HG03558 (cell line): ENCODE data around the gene CAMSAP1.

Experiments
- ATAC-seq: cut with Tn5 transposase; IDR thresholded peaks from one replicate; pipeline ENCODE4 v1.9.1; 2021; ENCODE audit warnings: moderate number of reproducible peaks; ENCODE audit not compliant: unreplicated experiment; ENCODE audit errors: extremely low read depth

Gene CAMSAP1

DNA sequence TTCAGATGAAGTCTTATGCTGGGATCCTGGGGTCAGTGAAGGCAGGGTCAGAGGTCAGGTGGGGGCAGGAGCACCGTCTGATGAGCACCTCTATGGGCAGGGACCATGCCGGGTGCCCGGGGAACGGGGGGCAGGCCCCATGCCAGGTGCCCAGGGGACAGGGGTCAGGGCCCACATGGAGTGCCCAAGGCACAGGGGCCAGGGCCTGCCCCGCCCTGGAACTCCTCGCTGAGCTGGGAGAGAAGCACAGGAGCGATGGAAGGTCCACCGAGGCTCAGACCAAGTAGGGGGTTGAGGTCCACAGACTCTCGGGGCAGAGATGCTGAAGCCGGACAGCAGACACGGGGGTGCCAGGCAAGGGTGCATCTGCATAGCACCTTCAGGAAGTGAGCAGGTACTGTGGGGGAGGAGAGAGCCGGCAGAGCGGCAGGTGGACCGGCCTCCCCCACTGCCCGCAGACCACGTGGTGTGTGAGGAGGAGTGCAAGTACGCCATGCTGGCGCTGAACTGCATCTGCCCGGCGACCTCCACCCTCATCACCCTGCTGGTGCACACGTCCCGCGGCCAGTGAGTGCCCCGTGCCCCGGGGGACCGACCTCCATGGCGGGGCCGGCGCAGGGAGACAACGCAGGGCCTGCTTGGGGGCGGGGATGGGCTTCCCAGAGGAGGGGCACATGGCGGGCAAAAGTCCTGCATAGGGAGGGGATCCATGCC lies 137.7 kb downstream of the CAMSAP1 start:
- ATAC-seq = no peak

DNA sequence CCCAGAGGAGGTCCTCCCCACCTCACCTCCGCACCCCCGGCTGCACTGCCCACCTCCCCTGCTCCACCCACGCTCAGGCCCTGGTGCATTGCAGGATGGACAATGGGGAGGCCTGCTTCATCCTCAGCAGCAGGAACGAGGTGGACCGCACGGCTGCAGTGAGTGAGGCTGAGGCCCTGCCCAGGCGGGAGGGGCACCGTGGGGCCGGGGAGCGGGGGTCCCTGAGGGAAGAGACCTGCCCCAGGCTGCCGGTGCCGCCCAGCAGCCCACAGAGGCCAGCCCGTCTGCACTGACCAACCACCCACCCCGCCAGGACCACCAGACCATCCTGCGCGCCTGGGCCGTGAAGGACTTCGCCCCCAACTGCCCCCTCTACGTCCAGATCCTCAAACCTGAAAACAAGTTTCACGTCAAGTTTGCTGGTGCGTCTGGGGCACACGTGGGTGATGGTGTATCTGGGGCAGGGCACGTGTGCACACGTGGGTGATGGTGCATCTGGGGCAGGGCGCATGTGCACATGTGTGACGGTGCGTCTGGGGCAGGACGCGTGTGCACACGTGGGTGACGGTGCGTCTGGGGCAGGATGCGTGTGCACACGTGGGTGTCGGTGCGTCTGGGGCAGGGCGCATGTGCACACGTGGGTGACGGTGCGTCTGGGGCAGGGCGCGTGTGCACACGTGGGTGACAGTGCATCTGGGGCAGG lies 138.7 kb downstream of the CAMSAP1 start:
- no peak for ATAC-seq

DNA sequence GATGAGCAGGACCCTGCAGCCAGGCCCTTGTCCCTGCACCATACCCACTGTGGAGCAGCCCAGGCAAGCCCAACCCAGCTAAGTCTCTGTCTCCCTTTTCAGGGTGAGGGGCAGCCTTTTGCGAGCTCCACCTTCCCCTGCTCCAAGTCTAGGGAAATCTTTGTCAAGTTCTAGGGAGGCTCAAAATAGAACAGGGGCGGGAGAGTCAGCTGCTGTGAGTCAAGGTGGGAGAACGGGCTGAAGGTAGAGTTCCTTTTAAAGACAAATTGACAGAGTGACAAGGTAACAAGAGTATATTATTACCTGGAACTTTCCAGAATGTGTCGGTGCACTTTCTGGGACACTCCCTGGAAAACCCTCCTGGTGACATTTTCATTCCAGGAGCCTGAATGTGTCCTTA lies 140.6 kb downstream of the CAMSAP1 start:
- ATAC-seq = no peak

DNA sequence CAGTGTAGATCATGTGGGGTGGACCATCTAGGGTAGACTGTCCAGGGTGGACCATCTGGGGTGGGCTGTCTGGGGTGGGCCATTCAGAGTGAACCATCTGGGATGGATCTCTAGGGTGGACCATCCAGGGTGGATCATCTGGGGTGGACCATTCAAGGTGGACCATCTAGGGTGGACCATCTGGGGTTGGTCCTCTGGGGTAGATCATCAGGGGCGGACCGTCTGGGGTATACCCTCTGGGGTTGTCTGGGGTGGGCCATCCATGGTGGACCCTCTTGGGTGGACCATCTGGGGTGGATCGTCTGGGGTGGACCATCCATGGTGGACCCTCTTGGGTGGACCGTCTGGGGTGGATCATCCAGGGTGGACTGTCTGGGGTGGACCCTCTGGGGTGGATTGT lies 141.1 kb downstream of the CAMSAP1 start:
- no peak for ATAC-seq

DNA sequence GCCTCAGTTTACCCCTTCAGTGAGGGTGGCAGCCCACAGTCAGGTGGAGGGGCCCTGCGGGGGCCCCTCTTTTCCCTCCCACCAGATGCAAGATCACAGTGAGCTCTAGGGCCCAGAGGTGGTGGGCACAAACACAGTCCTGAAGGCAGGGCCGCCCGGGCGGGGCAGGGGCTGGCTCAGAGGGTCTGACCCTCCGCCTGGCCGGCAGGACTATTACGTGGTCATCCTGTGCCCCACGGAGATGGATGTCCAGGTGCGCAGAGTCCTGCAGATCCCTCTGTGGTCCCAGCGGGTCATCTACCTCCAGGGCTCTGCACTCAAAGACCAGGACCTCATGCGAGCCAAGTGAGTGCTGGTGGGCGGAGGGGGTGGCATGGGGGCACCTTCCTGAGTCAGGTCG lies 141.9 kb downstream of the CAMSAP1 start:
- ATAC-seq = no peak

DNA sequence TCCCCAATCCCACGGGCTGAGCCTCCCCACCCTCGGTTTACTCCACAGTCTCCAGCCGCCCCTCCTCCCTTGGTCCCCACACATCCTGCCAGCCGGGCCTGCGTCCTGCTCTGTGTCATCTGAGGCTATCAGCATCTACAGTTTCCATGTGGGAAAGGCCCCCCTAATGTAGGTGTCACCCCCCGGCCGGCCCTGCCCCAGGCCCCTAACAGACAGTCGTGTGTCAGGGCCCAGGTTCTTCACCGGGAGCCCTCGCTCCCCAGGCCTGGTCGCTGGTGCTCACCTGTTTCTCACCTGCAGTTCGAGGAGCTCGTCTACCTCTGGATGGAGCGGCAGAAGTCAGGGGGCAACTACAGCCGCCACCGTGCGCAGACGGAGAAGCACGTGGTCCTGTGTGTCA lies 142.6 kb downstream of the CAMSAP1 start:
- ATAC-seq = no peak

DNA sequence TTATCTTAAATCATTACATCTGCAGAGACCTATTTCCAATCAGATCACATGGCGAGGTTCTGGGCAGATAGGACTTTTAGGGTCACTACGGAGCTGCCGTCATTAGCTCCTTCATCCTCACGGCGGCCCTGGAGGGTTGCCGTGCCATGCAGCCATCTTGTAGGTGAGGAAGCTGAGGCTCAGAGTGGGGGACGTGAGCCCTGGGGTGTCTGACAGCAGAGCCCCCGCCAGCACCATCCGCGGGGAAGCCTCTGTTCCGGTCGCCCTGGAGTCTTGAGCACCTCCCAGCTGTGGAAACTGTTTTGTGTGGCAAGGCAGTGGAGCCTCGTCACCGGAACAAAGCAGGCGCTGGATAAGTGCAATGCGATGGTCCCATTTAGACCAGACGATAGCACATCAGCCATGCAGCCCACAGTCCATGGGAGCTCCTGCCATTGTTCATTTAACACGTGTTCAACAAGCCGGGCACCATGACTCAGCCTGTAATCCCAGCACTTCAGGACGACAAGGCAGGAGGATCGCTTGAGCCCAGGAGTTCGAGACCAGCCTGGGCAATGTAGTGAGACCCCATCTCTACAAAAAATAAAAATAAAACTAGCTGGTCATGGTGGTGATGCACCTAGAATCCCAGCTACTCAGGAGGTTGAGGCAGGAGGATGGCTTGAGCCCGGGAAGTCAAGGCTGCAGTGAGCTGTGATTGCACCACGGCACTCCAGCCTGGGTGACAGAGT lies 143.5 kb downstream of the CAMSAP1 start:
- no peak for ATAC-seq

DNA sequence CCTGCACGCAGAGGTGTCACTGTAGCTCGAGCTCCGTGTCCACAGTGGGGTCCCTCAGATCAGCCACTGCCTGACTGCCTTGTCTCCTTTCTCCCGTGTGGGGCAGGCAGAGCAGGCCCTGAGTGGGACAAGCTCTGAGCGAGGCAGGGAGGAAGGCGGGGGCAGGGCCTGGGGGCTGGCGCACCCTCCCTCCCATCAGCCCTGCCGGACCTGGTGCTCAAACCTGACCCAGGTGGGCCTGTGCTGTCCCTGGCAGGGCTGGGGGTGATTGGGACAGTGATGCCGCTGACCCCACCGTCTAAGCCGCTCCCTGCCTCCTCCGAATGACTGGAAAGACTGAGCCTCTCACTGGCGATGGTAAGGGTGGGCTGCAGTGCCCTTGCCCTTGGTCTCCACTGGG lies 144.4 kb downstream of the CAMSAP1 start:
- no peak for ATAC-seq

DNA sequence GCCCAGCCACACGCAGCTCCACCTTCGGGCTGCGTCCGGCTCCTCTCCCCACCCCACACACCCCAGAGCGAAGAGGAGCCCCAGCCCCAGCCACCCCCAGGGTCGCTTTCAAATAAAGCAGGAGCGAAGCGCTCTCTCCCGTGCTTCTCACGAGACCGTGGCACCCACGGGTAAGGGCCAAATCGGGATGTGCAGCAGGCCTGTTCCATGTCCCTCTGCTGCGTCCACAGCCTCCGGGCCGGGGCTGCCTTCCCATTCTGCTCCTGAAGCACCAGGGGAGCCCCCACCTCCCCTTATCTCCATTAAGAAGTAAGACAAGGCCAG lies 145.5 kb downstream of the CAMSAP1 start:
- no peak for ATAC-seq

DNA sequence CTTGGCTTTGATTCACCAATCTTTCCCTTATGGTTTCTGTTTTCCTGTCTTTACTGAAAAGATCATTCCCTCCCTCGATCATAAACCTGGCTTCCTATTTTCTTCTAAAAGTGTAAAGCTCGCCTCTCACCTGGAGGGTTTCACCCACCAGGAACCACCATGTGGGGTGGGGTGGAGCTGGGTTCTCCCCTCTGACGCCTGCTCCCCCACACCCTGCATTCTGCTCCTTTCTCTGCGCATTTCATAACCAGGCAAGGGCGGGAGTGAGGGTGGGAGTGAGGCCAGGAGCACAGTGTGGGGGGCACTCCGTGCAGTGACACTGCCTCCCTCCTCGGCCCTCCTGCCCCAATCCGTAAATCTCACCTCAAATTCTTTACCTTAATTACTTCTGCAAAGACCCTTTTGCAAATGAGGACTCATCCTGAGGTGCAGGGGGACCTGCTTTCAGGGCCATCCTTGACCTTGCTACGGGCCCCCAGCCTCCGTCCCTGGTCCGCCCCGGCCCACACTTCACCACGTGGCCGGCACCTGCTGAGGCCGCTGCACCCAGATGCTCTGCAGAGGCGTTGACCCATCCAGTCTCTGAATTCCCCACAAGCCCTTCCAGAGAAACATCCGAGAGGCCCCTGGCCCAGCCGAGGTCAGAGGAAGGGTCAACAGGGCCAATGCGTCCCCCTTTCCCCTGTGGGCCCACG lies 146.0 kb downstream of the CAMSAP1 start:
- no peak for ATAC-seq

DNA sequence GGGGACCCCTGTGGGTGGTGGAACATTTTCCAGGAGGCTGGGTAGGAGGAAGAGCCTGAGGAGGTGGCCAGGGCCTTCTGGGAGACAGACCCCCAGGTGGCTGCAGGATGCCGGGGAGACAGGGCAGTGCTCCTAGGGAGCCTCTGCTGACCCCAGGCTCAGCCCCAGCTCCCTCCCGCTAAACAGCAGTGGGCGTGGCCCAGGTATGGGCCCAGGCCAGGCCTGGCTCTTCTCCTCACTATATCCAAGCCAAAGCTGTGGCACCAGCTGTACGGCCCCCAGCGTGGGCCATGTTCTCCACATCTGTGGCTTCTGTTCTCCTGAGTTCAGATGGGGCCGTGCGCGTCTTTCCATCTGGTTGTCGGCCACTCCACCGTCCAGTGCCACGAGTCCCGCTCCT lies 146.9 kb downstream of the CAMSAP1 start:
- no peak for ATAC-seq

DNA sequence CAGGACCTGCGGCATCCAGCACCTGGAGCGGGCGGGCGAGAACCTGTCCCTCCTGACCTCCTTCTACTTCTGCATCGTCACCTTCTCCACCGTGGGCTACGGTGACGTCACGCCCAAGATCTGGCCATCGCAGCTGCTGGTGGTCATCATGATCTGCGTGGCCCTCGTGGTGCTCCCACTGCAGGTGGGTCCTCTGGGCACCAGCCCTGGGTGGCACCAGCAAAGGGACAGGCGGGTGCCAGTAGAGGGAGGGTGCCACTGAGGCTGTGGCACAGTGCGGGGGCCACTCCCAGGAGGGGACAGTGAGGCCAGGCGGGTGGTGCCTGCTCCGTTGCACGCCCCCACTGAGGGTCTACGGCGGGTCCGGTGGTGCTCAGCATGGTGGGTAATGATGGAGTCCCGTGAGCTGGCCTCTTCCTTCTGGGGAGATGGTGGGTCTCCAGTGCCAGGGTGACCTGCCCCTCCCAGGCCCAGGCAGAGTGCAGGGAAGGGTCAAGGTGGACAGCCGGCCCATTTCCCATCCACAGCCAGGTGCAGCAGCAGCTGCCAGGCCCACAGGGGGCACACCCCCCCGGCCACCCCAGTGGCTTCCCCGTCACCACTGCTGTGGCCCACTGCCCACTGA lies 147.6 kb downstream of the CAMSAP1 start:
- no peak for ATAC-seq

DNA sequence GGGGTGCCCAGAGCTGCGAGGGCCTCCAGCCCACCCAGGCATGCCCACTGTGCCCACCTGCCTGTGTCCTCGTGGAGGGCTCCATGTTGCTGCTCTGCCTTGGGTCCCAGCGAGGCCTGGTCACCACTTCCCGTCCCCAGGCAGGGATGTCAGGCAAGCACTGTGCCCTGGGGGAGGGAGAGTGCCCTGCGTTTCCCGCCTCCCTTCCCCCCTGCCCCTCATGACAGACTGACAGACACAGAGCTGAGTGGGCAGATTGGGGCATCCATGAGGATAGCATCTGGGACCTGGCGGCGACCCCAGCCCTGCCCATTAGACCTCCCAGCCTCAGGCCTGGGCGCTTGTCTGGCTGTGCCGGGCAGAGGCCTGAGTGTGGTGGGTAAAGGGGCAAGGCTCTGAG lies 148.5 kb downstream of the CAMSAP1 start:
- ATAC-seq = no peak
